HEK293 (cell line): Measurements from ENCODE around the gene OBSCN.

Experiments used
- TF ChIP-seq, protein P1 (sequence below): fragments of 450-650 bp; formaldehyde crosslinking; IDR thresholded peaks from 2 replicates; pipeline ENCODE4 v1.5.1; 2016; ENCODE audit warnings: missing biosample characterization, missing genetic modification characterization
- TF ChIP-seq, protein P2 (sequence below): fragments of 450-650 bp; formaldehyde crosslinking; IDR thresholded peaks from 2 replicates; pipeline ENCODE4 v1.5.1; 2016; ENCODE audit warnings: missing biosample characterization, missing genetic modification characterization, low read depth

DNA sequence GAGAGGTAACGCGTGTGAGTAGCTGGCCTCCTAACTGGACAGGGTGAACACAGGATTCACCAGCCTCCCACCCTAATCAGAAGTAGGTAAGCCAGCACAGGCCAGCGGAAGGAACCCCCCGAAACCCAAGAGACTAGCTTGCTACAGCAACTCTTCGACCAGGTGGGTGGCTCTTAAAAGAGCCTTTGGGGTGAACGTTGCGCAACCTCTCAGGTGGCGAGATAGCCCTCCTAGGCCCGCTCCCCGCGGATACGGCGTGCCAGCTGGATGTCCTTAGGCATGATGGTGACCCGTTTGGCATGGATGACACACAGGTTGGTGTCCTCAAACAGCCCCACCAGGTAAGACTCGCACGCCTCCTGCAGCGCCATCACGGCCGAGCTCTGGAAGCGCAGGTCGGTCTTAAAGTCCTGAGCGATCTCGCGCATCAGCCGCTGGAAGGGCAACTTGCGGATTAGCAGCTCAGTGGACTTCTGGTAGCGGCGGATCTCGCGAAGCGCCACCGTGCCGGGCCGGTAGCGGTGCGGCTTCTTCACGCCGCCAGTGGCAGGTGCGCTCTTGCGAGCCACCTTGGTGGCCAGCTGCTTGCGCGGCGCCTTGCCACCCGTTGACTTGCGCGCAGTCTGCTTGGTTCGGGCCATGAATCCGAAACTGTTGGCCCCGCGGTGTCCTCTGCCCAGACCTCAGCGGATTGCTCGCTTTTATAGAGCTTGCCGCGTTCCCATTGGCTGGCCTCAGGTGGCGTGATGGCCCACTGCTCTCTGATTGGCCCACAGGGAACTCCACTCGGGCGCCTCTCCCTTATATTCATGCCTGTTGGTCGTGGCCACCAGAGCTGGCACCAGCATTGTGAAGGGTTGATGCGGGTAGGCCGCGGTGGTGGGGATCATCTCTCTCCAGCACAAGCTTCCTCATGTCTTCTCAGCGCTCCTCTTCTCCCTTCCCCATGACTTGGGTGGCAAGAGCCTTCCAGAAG is 217.1 kb downstream of the OBSCN start:
- TF ChIP-seq, protein P1, sequence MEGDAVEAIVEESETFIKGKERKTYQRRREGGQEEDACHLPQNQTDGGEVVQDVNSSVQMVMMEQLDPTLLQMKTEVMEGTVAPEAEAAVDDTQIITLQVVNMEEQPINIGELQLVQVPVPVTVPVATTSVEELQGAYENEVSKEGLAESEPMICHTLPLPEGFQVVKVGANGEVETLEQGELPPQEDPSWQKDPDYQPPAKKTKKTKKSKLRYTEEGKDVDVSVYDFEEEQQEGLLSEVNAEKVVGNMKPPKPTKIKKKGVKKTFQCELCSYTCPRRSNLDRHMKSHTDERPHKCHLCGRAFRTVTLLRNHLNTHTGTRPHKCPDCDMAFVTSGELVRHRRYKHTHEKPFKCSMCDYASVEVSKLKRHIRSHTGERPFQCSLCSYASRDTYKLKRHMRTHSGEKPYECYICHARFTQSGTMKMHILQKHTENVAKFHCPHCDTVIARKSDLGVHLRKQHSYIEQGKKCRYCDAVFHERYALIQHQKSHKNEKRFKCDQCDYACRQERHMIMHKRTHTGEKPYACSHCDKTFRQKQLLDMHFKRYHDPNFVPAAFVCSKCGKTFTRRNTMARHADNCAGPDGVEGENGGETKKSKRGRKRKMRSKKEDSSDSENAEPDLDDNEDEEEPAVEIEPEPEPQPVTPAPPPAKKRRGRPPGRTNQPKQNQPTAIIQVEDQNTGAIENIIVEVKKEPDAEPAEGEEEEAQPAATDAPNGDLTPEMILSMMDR (tag by site-specific recombination) = no peak
- TF ChIP-seq, protein P2, sequence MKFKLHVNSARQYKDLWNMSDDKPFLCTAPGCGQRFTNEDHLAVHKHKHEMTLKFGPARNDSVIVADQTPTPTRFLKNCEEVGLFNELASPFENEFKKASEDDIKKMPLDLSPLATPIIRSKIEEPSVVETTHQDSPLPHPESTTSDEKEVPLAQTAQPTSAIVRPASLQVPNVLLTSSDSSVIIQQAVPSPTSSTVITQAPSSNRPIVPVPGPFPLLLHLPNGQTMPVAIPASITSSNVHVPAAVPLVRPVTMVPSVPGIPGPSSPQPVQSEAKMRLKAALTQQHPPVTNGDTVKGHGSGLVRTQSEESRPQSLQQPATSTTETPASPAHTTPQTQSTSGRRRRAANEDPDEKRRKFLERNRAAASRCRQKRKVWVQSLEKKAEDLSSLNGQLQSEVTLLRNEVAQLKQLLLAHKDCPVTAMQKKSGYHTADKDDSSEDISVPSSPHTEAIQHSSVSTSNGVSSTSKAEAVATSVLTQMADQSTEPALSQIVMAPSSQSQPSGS = no peak
